Osteocyte (in vitro differentiated cells): ENCODE results near the gene RIN2. TPM values are rescaled to one million over a fixed set of nuclear protein-coding genes. Genes with fewer than 3 reads are reported as not detected.

Experiments used
- DNase-seq: peaks from one replicate; pipeline ENCODE4 v3.0.0; 2021; ENCODE audit warnings: mixed read lengths; ENCODE audit not compliant: unreplicated experiment; ENCODE audit errors: extremely low spot score
- H3K27ac Mint-ChIP-seq: one replicate; pipeline ENCODE4 v1.8.0; 2021; ENCODE audit warnings: mild to moderate bottlenecking, mixed read lengths; ENCODE audit not compliant: unreplicated experiment
- H3K27me3 Mint-ChIP-seq: one replicate; pipeline ENCODE4 v1.8.0; 2021; ENCODE audit warnings: mixed read lengths; ENCODE audit not compliant: unreplicated experiment
- H3K36me3 Mint-ChIP-seq: one replicate; pipeline ENCODE4 v1.8.0; 2021; ENCODE audit warnings: mixed read lengths; ENCODE audit not compliant: unreplicated experiment
- H3K4me1 Mint-ChIP-seq: one replicate; pipeline ENCODE4 v1.8.0; 2021; ENCODE audit warnings: mixed read lengths; ENCODE audit not compliant: unreplicated experiment
- H3K4me3 Mint-ChIP-seq: one replicate; pipeline ENCODE4 v1.8.0; 2021; ENCODE audit warnings: mild to moderate bottlenecking, moderate library complexity, mixed read lengths; ENCODE audit not compliant: unreplicated experiment
- H3K9me3 Mint-ChIP-seq: one replicate; pipeline ENCODE4 v1.8.0; 2021; ENCODE audit warnings: mixed read lengths; ENCODE audit not compliant: unreplicated experiment
- CTCF ChIP-seq: fragments of 200-600 bp; sonication (generic); IDR thresholded peaks from 2 replicates; pipeline ENCODE4 v1.5.0; 2021; ENCODE audit warnings: antibody characterized with exemption, mild to moderate bottlenecking, moderate library complexity
- total RNA-seq: library from RNA; stranded (reverse); gene quantifications from 2 replicates; pipeline ENCODE4 v1.2.1, GENCODE V29; 2021

RIN2 gene
- total RNA-seq, 1 donor from 2014 or later: 47.0 TPM

- Mint-ChIP-seq H3K9me3 (no peaks in the 10 kb centered on the region), H3K36me3 (peaks cover 19% of the 10 kb centered on the region), H3K4me3 (no peak overlapping the region), H3K27me3 (no peaks in the 10 kb centered on the region), H3K27ac (no peak overlapping the region), H3K4me1 (peaks cover 42% of the 10 kb centered on the region)
- no peak for TF ChIP-seq CTCF
- DNase-seq: no peak
These were observed 31.0 kb downstream of the RIN2 start for GRCh38 chr20:19789009-19789408.

GRCh38 chr20:19789446-19789845 is 31.4 kb downstream of the RIN2 start:
- no peak for TF ChIP-seq CTCF
- Mint-ChIP-seq H3K4me3 (no peak overlapping the region), H3K4me1 (peaks cover 37% of the 10 kb centered on the region), H3K9me3 (no peaks in the 10 kb centered on the region), H3K27ac (no peak overlapping the region), H3K27me3 (no peaks in the 10 kb centered on the region), H3K36me3 (peaks cover 19% of the 10 kb centered on the region)
- DNase-seq: no peak

- Mint-ChIP-seq H3K27ac (no peak overlapping the region), H3K36me3 (peaks cover 21% of the 10 kb centered on the region), H3K27me3 (no peaks in the 10 kb centered on the region), H3K4me1 (peaks cover 31% of the 10 kb centered on the region), H3K9me3 (no peaks in the 10 kb centered on the region), H3K4me3 (no peak overlapping the region)
- no peak for TF ChIP-seq CTCF
- DNase-seq: no peak
These were observed 33.8 kb downstream of the RIN2 start for GRCh38 chr20:19791887-19792286.

- peaks cover 18% of the 10 kb centered on the region for H3K36me3 Mint-ChIP-seq
- no peak overlapping the region for H3K4me3 Mint-ChIP-seq
- TF ChIP-seq CTCF: no peak
- no peaks in the 10 kb centered on the region for H3K27me3 Mint-ChIP-seq
- no peak overlapping the region for H3K27ac Mint-ChIP-seq
- no peak for DNase-seq
- peaks cover 30% of the 10 kb centered on the region for H3K4me1 Mint-ChIP-seq
- no peaks in the 10 kb centered on the region for H3K9me3 Mint-ChIP-seq
These were observed 35.7 kb downstream of the RIN2 start for GRCh38 chr20:19793716-19794115.

GRCh38 chr20:19794941-19795340 is 36.9 kb downstream of the RIN2 start:
- H3K9me3 Mint-ChIP-seq: no peaks in the 10 kb centered on the region
- no peaks in the 10 kb centered on the region for H3K27me3 Mint-ChIP-seq
- no peak for DNase-seq
- H3K4me1 Mint-ChIP-seq: peaks cover 25% of the 10 kb centered on the region
- peak overlapping the region; percentile 75 for H3K27ac Mint-ChIP-seq
- TF ChIP-seq CTCF: no peak
- peaks cover 18% of the 10 kb centered on the region for H3K36me3 Mint-ChIP-seq
- no peak overlapping the region for H3K4me3 Mint-ChIP-seq
